GM23248 (cell line): Measurements from ENCODE around the gene SEMA3F. TPM values are rescaled to one million over a fixed set of nuclear protein-coding genes. Genes with fewer than 3 reads are reported as not detected.
A peak's percentile ranks its signal among the peaks of the same experiment; 100 is the strongest.

ENCODE experiments used
- DNase-seq: peaks from one replicate; pipeline ENCODE4 v3.0.0-alpha.2; 2015
- H2AFZ ChIP-seq: fragments of 200-600 bp; sonication (generic); 2 replicates; pipeline ENCODE4 v1.6.1; 2016; ENCODE audit warnings: antibody characterized with exemption
- H3F3A ChIP-seq: fragments of 200-600 bp; sonication (generic); 2 replicates; pipeline ENCODE4 v1.6.1; 2016; ENCODE audit warnings: mild to moderate bottlenecking, antibody characterized with exemption, mixed run types; ENCODE audit not compliant: insufficient read depth
- H3K27ac ChIP-seq: fragments of 200-600 bp; sonication (generic); 2 replicates; pipeline ENCODE4 v1.5.1; 2016; ENCODE audit warnings: mild to moderate bottlenecking
- H3K27me3 ChIP-seq: fragments of 200-600 bp; sonication (generic); replicated peaks from 2 replicates; pipeline ENCODE4 v1.6.1; 2016; ENCODE audit warnings: mild to moderate bottlenecking; ENCODE audit not compliant: insufficient read depth
- H3K36me3 ChIP-seq: fragments of 200-600 bp; sonication (generic); 2 replicates; pipeline ENCODE4 v1.6.1; 2016; ENCODE audit warnings: low read depth, mild to moderate bottlenecking
- H3K4me1 ChIP-seq: fragments of 200-600 bp; sonication (generic); 2 replicates; pipeline ENCODE4 v1.6.1; 2016; ENCODE audit warnings: mild to moderate bottlenecking; ENCODE audit not compliant: insufficient read depth
- H3K4me2 ChIP-seq: fragments of 200-600 bp; sonication (generic); one replicate; pipeline ENCODE4 v1.6.1; 2016; ENCODE audit warnings: mild to moderate bottlenecking; ENCODE audit not compliant: unreplicated experiment
- H3K4me3 ChIP-seq: fragments of 200-600 bp; sonication (generic); 2 replicates; pipeline ENCODE4 v1.5.1; 2016; ENCODE audit warnings: mild to moderate bottlenecking
- H3K79me2 ChIP-seq: fragments of 200-600 bp; sonication (generic); 2 replicates; pipeline ENCODE4 v1.6.1; 2016; ENCODE audit warnings: mild to moderate bottlenecking; ENCODE audit not compliant: insufficient read depth
- H3K9ac ChIP-seq: fragments of 200-600 bp; sonication (generic); 2 replicates; pipeline ENCODE4 v1.6.1; 2016; ENCODE audit warnings: mild to moderate bottlenecking
- H3K9me2 ChIP-seq: fragments of 200-600 bp; sonication (generic); 2 replicates; pipeline ENCODE4 v1.6.1; 2016; ENCODE audit warnings: mixed run types, mild to moderate bottlenecking, moderate library complexity; ENCODE audit not compliant: insufficient read depth
- H3K9me3 ChIP-seq: fragments of 200-600 bp; sonication (generic); one replicate; pipeline ENCODE4 v1.6.1; 2017; ENCODE audit warnings: low read depth
- H4K20me1 ChIP-seq: fragments of 200-600 bp; sonication (generic); 2 replicates; pipeline ENCODE4 v1.6.0; 2016; ENCODE audit not compliant: insufficient read depth
- EZH2 ChIP-seq: fragments of 200-600 bp; sonication (generic); IDR thresholded peaks from 2 replicates; pipeline ENCODE4 v1.6.1; 2018; ENCODE audit warnings: antibody characterized with exemption, mild to moderate bottlenecking; ENCODE audit not compliant: insufficient read depth, poor library complexity, severe bottlenecking
- EZH2phosphoT487 ChIP-seq: fragments of 200-600 bp; sonication (generic); IDR thresholded peaks from 2 replicates; pipeline ENCODE4 v1.6.1; 2018; ENCODE audit warnings: antibody characterized with exemption, moderate library complexity, mild to moderate bottlenecking, low read depth; ENCODE audit not compliant: insufficient read depth
- WGBS, 2 experiments: methylation state at CpG; one replicate each; pipeline ENCODE4 v1.1.6; 2015 to 2017; ENCODE audit warnings: low lambda C conversion rate in 2 of 2, low coverage in 1 of 2; ENCODE audit errors: missing lambda C conversion rate in 2 of 2; 5-methylcytosine and 5-hydroxymethylcytosine counted together
- in situ Hi-C: fragments of 300-500 bp; cut with MboI; formaldehyde crosslinking; loops from 2 replicates; pipeline ENCODE4 v1.15.0; 2020
- polyA plus RNA-seq: library from polyadenylated mRNA; unstranded; fragments of >200 nt; fragmentation: Nextera tagmentation; extraction: Ambion mirVana; gene quantifications from 2 replicates; pipeline ENCODE4 v1.2.1, GENCODE V29; 2016
- total RNA-seq: library from RNA; depleted of rRNA; stranded (reverse); fragments of >200 nt; shearing (Covaris generic); gene quantifications from 2 replicates; pipeline ENCODE4 v1.2.3, GENCODE V29; 2014

The SEMA3F gene
- total and polyA plus RNA-seq, 2 experiments from 2014 or later: 0.54 to 3.2 TPM

- no peak overlapping the region for H2AFZ ChIP-seq
- no peaks in the 10 kb centered on the region for H3F3A ChIP-seq
- TF ChIP-seq EZH2phosphoT487 (no peak), EZH2 (no peak)
- H3K36me3 ChIP-seq: no peaks in the 10 kb centered on the region
- H3K27ac ChIP-seq: no peak overlapping the region
- no peaks in the 10 kb centered on the region for H3K79me2 ChIP-seq
- H3K9ac ChIP-seq: no peak overlapping the region
- no peak overlapping the region for H3K4me2 ChIP-seq
- no peaks in the 10 kb centered on the region for H3K9me3 ChIP-seq
- no peak overlapping the region for H3K4me3 ChIP-seq
- H3K27me3 ChIP-seq: no peaks in the 10 kb centered on the region
- no peaks in the 10 kb centered on the region for H3K9me2 ChIP-seq
- 94 to 100% methylated on average over 3 of the region's 3 CpGs for WGBS, 2 experiments
- no peak for DNase-seq
- in situ Hi-C loops: no loop called here
- H3K4me1 ChIP-seq: peaks cover 4% of the 10 kb centered on the region; the same call in 1 of the 2 replicates
- no peaks in the 10 kb centered on the region for H4K20me1 ChIP-seq
Observed at GRCh38 chr3:50229490-50229889, 74.4 kb downstream of the SEMA3F start.

GRCh38 chr3:50230104-50230793 is 75.1 kb downstream of the SEMA3F start:
- WGBS, 2 experiments: 84 to 86% methylated on average over 7 to 8 of the region's 8 CpGs
- no peak for DNase-seq
- Histone ChIP-seq H3K27ac (no peak overlapping the region), H3F3A (no peaks in the 10 kb centered on the region), H3K9ac (no peak overlapping the region), H3K4me2 (no peak overlapping the region), H3K4me1 (peaks cover 5% of the 10 kb centered on the region; the same call in 1 of the 2 replicates), H2AFZ (no peak overlapping the region), H3K36me3 (no peaks in the 10 kb centered on the region), H3K9me3 (no peaks in the 10 kb centered on the region), H4K20me1 (no peaks in the 10 kb centered on the region), H3K27me3 (no peaks in the 10 kb centered on the region), H3K9me2 (no peaks in the 10 kb centered on the region), H3K4me3 (no peak overlapping the region), H3K79me2 (no peaks in the 10 kb centered on the region)
- in situ Hi-C loops: no loop called here
- no peak for TF ChIP-seq EZH2
- TF ChIP-seq EZH2phosphoT487: no peak

GRCh38 chr3:50230794-50231125 is 75.6 kb downstream of the SEMA3F start:
- peak; percentile 78 for DNase-seq
- H3K9me3 ChIP-seq: no peaks in the 10 kb centered on the region
- H3F3A ChIP-seq: no peaks in the 10 kb centered on the region
- H3K9ac ChIP-seq: no peak overlapping the region
- 54 to 59% methylated on average over 4 of the region's 4 CpGs for WGBS, 2 experiments
- peaks cover 7% of the 10 kb centered on the region; the same call in 1 of the 2 replicates for H3K4me1 ChIP-seq
- H3K4me3 ChIP-seq: no peak overlapping the region
- H3K9me2 ChIP-seq: no peaks in the 10 kb centered on the region
- H3K27ac ChIP-seq: no peak overlapping the region
- in situ Hi-C loops: no loop called here
- H3K79me2 ChIP-seq: no peaks in the 10 kb centered on the region
- no peak for TF ChIP-seq EZH2
- no peak for TF ChIP-seq EZH2phosphoT487
- no peaks in the 10 kb centered on the region for H3K27me3 ChIP-seq
- no peaks in the 10 kb centered on the region for H4K20me1 ChIP-seq
- H3K36me3 ChIP-seq: no peaks in the 10 kb centered on the region
- no peak overlapping the region for H2AFZ ChIP-seq
- H3K4me2 ChIP-seq: no peak overlapping the region

- Histone ChIP-seq H2AFZ (no peak overlapping the region), H3K4me2 (no peak overlapping the region), H3K9me3 (no peaks in the 10 kb centered on the region), H4K20me1 (no peaks in the 10 kb centered on the region), H3F3A (no peaks in the 10 kb centered on the region), H3K4me1 (peaks cover 7% of the 10 kb centered on the region; the same call in 1 of the 2 replicates), H3K27me3 (no peaks in the 10 kb centered on the region), H3K79me2 (peaks cover 5% of the 10 kb centered on the region), H3K27ac (no peak overlapping the region), H3K9me2 (no peaks in the 10 kb centered on the region), H3K9ac (no peak overlapping the region), H3K4me3 (no peak overlapping the region), H3K36me3 (no peaks in the 10 kb centered on the region)
- in situ Hi-C loops: no loop called here
- DNase-seq: no peak
- 76 to 77% methylated on average over 5 of the region's 5 CpGs for WGBS, 2 experiments
- TF ChIP-seq EZH2phosphoT487: no peak
- TF ChIP-seq EZH2: no peak
Observed at GRCh38 chr3:50231581-50231980, 76.5 kb downstream of the SEMA3F start.

GRCh38 chr3:50232303-50232702 is 77.2 kb downstream of the SEMA3F start:
- Histone ChIP-seq H3K9ac (no peak overlapping the region), H3K4me1 (peaks cover 7% of the 10 kb centered on the region; the same call in 1 of the 2 replicates), H3F3A (no peaks in the 10 kb centered on the region), H3K27ac (no peak overlapping the region), H2AFZ (no peak overlapping the region), H3K9me3 (no peaks in the 10 kb centered on the region), H3K4me2 (no peak overlapping the region), H3K79me2 (peaks cover 12% of the 10 kb centered on the region), H3K27me3 (no peaks in the 10 kb centered on the region), H3K9me2 (no peaks in the 10 kb centered on the region), H3K36me3 (no peaks in the 10 kb centered on the region), H4K20me1 (no peaks in the 10 kb centered on the region), H3K4me3 (no peak overlapping the region)
- 34 to 43% methylated on average over 3 of the region's 3 CpGs for WGBS, 2 experiments
- in situ Hi-C loops: no loop called here
- no peak for DNase-seq
- TF ChIP-seq EZH2 (no peak), EZH2phosphoT487 (no peak)
